Glomerular visceral epithelial cell (primary cell): ENCODE results near the gene HSFX3.
"Not testable (repeated sequence)": the region's sequence is repeated elsewhere in the genome, so short reads cannot be mapped to it uniquely, and the experiment has no call there.

Source experiments
- DNase-seq: peaks from one replicate; pipeline ENCODE4 v3.0.0-alpha.2; 2016; ENCODE audit errors: extremely low spot score

The HSFX3 gene

GRCh38 chrX:149549701-149550100 lies at the start of gene HSFX3:
TSS of gene HSFX3 (minus strand) at chrX:149549924. CDS start at chrX:149549852, 72 bp downstream.
- DNase-seq = not testable (repeated sequence)

- DNase-seq = not testable (repeated sequence)
Observed at GRCh38 chrX:149598603-149599002, 48.9 kb upstream of the HSFX3 start.

GRCh38 chrX:149595943-149596342 lies 46.2 kb upstream of the HSFX3 start:
- not testable (repeated sequence) for DNase-seq

- DNase-seq = not testable (repeated sequence)
Observed at GRCh38 chrX:149595214-149595613, 45.5 kb upstream of the HSFX3 start, which contains the start of gene HSFX2. TSS of gene HSFX2 (minus strand) at chrX:149595314. CDS start at chrX:149594700, 614 bp downstream.

GRCh38 chrX:149590993-149591392 lies 41.3 kb upstream of the HSFX3 start:
- DNase-seq = not testable (repeated sequence)

GRCh38 chrX:149587359-149587758 lies 37.6 kb upstream of the HSFX3 start, which contains the start of gene MAGEA9B:
TSS of gene MAGEA9B (minus strand) at chrX:149587459. CDS start at chrX:149583179, 4,280 bp downstream.
- DNase-seq = not testable (repeated sequence)

GRCh38 chrX:149585631-149586030 lies 35.9 kb upstream of the HSFX3 start:
- DNase-seq = not testable (repeated sequence)

GRCh38 chrX:149573456-149573855 lies 23.7 kb upstream of the HSFX3 start:
- DNase-seq = not testable (repeated sequence)

GRCh38 chrX:149572743-149573142 lies 23.0 kb upstream of the HSFX3 start:
- no peak for DNase-seq

- DNase-seq = no peak
Observed at GRCh38 chrX:149571770-149572169, 22.0 kb upstream of the HSFX3 start.

GRCh38 chrX:149570668-149571067 lies 20.9 kb upstream of the HSFX3 start:
- no peak for DNase-seq

GRCh38 chrX:149569770-149570169 lies 20.0 kb upstream of the HSFX3 start:
- DNase-seq = no peak

GRCh38 chrX:149568701-149569296 lies 19.1 kb upstream of the HSFX3 start:
- no peak for DNase-seq

- DNase-seq = no peak
Observed at GRCh38 chrX:149567621-149568417, 18.1 kb upstream of the HSFX3 start.

GRCh38 chrX:149563359-149563758 lies 13.6 kb upstream of the HSFX3 start:
- no peak for DNase-seq

- not testable (repeated sequence) for DNase-seq
Observed at GRCh38 chrX:149555251-149555650, 5.5 kb upstream of the HSFX3 start.

GRCh38 chrX:149551939-149552248 lies 2.2 kb upstream of the HSFX3 start:
- DNase-seq = not testable (repeated sequence)

- DNase-seq = not testable (repeated sequence)
Observed at GRCh38 chrX:149551245-149551938, 1.7 kb upstream of the HSFX3 start.

- DNase-seq = not testable (repeated sequence)
Observed at GRCh38 chrX:149550454-149550853, 730 bp upstream of the HSFX3 start.

GRCh38 chrX:149547782-149548181 lies 1.9 kb downstream of the HSFX3 start:
- DNase-seq = not testable (repeated sequence)

- not testable (repeated sequence) for DNase-seq
Observed at GRCh38 chrX:149546962-149547361, 2.8 kb downstream of the HSFX3 start.
